ENCODE measurements around the gene KRTAP10-2.

KRTAP10-2 gene

DNA sequence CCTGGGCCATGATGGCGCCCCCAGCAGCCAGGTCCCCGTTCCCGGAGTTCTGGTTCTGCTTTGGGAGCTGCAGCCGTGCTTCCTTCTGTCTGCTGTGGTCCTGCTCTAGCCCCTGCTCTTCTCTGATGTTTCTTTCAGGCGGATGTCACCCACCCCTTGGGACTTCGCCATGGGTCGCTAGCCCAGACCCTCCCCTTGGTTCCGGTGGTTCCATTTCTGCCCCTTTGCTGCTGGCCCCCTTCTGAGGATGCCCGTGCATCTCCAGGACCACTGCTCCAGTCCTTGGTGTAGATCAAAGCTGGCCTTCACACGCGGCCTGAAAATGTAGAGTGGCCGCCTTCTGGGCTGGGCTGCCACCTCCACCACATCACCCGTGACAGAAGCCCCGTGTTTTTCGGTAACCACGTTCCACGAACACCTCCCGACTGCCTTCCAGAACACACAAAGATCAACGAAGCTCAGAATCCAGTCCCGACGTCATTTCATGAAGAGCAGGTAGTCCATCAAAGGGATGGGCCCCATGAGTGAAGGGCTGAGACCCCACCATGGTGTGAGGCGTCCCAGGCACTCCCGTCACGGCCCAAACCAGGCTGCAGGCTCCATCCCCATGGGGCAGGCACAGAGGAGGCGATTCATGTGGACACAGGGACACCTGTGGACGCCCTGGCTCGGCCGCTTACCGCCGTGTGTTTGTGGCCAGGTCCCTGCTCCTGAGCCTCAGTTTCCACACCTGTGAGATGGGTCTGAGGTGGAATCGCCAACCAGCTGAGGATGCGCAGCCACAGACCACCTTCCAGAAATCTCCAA, 35.7 kb downstream of the KRTAP10-2 start:
- FAIRE-seq, result no peak
- DNase-seq (ENCODE audit: low spot score), result no peak

DNA sequence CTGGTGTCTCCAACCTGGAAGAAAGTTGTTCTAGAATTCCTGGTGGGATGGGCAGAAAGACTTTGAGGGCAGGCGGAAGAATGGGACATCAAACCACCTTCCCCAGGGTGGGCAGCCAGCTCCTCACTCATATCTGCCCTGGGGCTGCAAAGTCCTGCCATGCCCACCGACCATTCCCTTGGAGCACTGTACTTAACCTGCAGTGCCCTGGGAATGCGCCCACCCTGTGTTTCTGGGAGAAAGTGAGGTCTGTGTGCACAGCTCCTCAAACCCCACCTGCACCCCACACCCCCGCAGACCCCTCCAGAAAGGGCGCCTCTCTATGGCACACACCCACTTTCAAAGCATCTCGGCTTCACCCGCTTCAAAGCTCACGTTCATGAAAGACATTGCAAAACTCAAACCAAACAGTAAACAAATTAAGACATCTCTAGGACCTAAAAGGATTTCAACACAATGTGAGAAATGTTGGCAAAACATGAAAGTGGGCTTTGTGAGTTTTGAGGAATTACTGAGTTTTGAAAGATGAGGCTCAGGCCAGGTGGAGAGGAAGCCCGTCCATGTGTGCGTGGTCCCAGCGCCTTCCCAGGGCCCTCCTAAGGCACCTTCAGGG, 36.5 kb downstream of the KRTAP10-2 start:
- no peak for FAIRE-seq
- no peak for DNase-seq (ENCODE audit: low spot score)

DNA sequence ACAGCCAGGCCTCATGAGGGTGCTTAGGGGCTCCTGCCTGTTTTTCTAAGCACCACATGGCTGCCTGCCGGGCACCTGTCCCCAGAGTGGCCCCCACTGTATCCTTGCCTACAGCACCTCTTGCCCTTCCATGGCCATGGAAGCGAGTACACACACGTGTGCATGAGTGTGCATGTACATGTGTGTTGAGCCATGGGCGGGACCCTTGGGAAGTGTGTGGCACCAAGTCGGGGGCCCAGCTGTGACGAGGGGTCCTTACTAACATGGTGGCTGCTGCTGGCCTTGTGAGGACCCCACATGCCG, 37.1 kb downstream of the KRTAP10-2 start:
- DNase-seq (ENCODE audit: low spot score), result no peak
- no peak for FAIRE-seq

DNA sequence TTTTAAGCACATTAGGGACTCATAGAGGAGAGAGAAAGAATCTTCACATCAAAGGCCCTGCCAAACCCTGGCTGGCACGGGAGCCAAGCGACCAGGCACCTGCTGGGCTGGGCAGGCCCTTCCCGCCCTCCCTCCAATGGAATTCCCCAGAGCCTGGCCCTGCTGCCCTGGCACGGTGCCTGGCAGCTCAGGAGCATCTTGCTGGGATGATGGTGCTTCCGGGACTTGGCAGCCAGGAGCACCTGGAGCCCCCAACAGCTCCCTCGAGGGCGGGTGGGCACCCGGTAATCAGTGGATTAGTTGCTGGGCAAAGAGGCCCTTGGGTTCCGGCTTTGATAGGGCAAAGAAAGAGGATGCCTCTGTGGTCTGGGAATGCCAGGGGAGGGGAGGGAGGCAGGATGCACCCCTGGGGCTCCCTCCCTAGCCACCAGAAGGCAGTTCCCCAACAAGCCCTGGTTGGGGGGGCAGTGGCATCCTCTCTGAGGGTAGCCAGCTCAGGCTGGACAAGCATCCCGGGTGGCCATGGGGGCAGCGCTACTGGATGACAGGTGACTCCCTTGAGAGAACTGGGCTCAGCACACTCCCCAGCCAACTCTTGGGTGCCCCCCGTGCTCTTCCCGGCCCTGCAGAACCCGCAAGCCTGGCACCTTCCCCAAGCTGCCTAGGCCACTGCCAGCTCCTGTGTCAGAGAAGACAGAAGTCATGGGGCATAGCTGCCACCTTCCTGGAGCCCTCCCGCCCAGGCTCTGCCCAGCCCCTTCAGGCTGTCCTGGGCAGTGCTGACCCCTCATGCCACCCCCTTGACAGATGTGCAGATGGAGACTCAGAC, 37.7 kb downstream of the KRTAP10-2 start:
- DNase-seq (ENCODE audit: low spot score) (no peak), FAIRE-seq (no peak)

DNA sequence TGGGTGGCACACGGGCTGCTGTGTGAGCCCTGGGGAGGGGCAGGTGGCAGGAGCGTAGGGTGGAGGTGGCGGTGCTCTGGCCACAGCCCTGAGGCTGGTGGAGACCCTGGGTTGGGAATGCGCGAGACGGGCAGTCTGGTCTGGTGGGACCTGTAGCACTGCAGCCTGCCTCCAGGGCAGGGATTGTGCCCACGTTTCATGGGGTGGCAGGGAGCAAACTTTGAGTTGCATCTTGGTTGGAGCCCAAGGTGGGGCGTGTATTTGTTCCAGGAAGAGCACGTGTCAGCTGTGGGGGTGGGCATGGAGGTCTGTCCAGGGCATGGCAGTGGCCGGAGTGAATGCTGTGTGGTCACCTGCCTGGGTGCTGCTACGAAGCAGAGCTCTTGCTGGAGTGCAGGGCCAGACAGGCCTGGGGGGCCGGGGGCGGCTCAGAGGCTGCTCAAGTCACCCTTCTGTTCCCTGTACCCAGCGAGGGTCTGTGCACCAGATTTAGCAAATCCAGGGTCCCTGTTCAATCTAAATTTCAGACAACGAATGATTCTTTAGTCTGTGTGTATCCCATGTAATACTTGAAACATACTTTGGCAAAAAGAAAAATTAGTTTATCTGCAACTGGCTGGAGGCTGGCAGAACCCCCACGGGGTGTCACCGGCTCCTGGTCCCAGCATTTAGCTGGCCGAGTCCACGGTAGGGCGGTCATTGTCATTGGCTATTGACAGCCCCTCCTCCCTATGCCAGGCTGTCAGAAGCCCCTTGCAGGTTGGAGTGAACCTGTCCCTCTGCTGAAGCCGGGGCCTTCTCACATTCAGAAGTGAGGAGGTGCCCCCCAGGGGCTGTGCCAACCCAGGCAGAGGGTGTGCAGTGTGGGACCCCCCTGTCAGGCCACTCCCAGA, 38.6 kb downstream of the KRTAP10-2 start:
- FAIRE-seq (peak; percentile 20), DNase-seq (ENCODE audit: low spot score) (no peak)

DNA sequence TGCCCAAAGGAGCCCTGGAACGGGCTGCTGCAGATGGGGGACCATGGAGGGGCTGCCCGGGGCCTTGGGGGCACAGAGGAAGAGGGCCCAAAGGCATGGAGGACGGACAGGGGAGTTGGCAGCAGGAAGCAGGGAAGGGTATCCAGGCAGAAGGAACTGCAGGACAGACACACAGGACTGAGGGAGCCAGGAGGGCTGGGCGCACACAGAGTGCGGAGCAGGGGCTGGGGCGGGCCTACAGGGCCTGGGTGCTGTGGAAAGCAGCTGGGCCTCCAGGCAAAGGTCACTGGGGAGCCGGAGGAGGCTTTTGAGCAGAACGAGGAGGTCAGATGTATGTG, 39.4 kb downstream of the KRTAP10-2 start:
- no peak for DNase-seq (ENCODE audit: low spot score)
- no peak for FAIRE-seq

DNA sequence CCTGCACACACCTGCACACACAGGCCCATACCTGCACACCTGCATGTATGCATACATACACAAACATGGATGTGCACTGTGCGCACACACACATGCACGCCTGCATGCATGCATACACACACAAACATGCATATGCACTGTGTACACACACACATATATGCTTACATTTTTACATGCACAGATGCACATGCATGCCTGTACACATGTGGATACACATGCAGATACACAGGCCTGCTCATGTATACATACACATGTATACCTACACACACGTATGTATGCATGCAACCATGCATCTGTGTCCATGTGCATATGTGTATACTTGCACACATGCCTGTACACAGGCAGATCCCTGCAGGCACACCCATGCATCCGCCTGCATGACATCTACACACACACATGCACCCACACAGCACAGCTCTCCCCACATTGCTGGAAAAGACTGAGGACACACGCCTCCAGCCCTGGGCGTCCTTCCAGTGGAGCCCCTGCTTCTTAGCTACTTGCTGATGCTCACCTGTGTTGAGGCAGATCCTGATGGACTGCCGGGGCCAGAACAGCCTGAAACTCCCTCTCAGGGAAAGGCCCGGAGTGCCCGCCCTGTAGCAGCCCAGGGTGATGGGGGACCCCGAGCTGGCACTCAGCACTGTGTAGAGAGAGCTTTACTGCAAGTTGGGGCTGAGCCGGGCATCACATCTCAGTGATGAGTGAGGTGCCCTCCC, 39.9 kb downstream of the KRTAP10-2 start:
- no peak for DNase-seq (ENCODE audit: low spot score)
- FAIRE-seq, result peak; percentile 94

DNA sequence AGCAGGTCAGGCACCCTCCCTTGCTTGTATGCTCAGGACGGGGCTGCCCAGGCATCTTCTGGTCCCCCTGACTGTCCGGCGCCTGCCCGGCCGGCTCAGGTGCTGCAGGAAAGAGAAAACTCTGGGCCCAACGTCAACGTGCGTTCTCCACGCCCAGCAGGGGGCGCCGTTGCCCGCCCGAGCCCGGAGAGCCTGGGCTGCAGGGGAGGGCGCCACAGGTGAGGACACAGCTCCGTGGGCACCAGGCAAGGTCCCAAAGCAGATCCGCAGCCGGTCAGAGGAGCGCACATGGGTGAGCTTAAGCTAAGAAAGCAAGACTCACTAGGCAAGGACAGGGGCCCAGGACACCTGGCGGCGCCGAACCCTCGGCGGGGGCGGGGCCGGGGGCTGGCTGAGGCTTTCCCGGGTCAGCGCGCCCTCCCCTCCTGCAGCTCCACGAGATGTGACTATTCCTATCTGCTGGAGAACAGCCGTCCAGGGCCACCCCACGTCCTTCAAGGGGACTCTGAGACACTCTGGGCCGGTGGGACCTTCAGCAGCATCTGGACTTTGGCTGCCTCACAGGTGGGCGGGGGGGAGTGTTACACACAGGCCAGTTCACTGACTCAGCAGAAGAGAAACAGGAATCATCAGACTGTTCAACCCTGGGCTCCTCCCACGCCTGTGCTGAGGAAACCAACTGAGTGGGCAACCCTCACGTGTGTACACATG, 40.6 kb downstream of the KRTAP10-2 start:
- FAIRE-seq (no peak), DNase-seq (ENCODE audit: low spot score) (peak; percentile 66)

DNA sequence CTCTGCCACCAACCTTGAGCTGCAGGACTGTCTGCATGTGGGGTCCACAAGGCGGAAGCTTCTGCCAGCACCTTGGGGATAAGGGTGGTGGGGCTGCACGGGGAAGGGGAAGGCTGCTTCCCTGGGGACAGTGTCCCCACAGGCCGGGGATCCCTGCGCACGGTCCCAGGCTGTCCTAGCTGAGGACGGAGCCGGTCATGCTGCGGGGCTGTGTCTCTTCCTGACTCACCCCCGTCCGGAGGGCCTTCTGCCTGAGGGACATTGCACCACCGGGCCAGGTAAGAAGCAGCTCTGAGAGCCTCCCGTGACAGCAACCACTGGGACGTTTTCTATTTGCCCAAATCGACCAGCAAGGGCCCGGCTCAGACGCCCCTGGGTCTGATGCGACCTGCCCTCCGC, 41.2 kb downstream of the KRTAP10-2 start:
- DNase-seq (ENCODE audit: low spot score) (no peak), FAIRE-seq (no peak)

DNA sequence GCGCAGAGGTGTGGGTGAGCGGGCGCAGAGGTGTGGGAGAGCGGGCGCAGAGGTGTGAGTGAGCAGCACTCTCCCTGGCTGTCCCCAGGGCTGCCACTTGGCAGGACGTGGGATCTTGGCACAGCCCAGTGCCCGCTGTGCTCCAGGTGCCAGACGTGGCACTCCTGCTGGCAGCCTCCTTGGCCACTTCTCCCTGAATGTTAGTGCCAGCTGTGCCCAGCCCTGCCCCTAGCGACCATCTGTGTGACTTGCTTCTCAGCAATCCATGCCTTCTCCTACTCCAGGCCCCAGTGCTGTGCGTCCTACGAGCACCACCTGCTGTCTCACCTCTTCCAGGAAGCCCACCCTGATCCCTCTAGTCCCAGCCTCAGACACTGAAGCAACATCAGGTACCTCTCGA, 41.8 kb downstream of the KRTAP10-2 start:
- FAIRE-seq (no peak), DNase-seq (ENCODE audit: low spot score) (no peak)

DNA sequence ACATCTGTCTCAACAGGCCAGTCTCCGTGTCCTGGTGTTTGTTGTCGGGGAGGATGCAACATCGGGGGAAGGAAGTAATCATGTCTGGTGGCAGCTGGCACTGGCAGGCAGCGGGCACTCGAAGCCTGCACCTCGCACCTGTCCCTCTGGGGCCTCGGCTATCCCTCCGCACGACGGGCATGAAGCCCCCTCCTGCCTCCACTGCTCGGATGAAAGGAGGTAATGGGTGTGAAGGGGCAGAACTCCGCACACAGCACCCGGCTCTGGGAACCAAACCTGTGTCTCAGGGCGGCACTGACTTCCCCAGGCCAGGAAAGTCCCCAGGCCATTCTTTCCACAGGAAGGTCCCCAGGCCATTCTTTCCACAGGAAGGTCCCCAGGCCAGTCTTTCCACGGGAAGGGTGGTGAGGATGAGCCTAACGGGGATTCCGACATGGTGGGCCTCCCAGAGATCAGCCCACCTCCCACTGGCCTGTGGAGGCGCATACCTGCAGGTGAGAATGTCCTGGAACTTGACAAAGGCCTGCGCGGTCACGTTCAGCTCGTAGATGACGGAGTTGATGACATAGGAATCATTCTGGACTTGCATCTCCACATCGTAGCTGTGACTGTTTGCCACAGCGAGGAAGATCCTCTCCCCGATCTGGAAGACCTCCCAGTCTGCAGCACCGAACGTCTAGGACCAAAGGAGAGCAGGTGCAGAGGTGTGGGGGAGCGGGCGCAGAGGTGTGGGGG, 42.4 kb downstream of the KRTAP10-2 start:
- FAIRE-seq (no peak), DNase-seq (ENCODE audit: low spot score) (no peak)

DNA sequence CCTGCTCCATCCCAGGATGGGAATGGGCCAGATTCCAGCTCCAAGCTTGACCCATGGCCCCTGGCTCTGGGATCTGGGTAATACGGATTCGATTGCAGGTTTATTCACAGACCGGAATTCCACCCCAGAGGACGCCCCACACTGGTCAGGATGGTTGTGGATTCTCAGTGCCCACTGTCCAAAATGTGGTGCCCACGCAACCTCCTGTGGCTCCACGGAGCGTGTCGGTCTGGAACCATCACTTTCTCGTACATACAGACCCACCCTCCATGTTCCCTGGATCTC, 42.9 kb downstream of the KRTAP10-2 start:
- DNase-seq (ENCODE audit: low spot score) (no peak), FAIRE-seq (no peak)

DNA sequence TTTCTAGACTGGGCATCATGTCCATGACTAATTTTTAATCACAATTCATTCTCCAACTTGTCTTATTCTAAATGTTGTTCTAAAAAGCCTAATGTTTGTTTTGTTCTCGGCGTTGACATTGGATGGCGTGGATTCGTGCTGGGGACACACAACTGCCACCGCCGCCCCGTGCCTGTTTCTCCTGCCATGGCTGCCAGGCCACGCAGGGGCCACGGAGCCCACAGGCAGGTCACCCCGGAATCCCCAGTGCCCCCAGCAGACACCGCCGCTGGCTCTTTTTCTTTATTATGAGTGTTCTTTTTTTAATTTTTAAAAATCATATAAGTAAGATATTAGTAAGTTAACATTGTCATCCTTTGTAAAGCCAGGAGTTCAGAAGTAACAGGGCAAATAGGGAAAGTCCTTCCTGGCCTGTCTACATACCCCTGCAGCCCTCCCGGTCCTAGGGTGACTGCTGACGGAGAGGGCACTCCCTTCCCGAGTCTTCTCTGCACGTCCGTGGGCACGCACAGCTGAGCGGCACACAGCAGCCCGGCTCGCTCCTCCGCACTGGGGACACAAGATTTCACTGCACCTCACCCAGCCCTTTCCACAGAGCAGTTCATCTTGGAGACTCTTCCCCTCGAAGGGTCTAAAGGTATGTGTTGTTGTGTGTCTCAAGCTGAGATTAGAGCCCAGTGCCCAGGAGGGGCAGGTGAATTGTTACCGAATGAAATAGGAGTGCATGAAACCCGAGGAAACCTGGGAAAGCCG, 43.5 kb downstream of the KRTAP10-2 start:
- FAIRE-seq, result no peak
- no peak for DNase-seq (ENCODE audit: low spot score)

DNA sequence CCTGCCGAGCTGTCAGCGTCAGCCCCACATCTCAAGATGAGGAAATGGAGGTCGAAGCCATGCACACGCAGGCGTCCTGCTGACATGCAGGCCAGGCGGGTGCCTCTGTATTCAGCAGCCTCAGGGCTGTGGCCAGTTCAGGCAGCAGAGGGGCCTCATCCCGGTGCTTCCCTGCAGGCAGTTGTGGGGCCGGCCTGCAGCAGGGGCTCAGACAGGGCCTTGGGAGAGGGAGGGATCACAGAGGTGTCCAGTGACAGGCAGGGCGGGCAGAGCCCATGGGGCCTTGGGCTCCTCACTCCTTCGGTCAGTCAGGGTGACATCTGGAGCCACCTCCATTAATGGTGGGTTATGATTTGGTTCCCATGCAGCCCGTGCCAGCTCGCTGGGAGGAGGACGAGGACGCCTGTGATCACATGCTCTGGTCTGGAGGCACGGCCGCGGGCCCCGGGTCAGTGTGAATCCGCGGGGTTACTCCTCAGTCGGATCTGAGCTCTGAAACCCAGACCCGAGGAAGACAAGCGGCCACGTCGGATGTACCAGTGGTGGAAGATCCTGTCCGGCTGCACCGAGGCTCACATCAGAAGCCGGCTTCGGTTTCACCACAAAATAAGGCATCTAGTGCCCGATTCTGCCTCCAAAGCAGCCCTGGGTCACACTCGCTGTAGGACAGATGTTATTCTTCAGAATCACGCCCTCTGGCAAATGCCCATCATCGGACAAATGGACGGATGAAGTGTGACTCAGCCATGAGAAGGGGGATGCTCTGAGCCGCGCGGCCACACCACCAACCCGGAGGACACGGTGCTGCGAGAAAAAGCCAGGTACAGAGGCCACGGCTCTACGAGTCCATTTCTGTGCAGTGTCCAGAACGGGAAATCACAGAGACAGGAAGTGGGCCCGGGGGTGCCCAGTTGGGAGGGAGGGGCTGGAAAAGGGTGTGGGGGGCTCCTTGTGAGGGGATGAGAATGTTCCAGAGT, 44.7 kb downstream of the KRTAP10-2 start:
- FAIRE-seq (no peak), DNase-seq (ENCODE audit: low spot score) (no peak)

DNA sequence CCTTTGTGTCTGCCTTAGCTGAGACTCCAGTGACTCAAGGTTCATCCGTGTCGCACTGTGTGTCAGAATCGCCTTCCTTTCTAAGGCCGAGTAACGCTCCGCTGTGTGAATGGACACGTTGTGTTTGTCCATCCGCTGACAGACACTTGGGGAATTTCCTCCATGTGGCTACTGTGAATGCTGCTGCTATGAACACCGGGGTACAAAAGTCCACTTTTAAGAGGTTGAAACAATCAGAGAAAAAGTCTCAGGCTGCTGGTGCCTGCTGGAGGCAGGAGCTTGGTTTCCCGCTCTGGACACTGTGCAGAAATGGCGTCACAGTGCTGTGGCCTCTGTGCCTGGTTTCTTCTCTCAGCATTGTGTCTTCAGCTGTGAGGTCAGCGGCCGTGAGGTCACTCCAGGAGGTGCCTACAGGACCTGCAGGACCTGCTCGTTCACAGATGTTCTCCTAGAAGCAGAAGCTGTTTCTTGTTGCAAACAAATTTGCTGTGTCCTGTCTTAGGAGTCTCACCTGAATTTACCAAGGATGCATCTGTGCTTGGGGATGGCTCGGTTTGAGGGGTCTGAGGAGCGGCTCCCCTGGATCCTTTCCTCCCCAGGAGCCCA, 45.5 kb downstream of the KRTAP10-2 start:
- FAIRE-seq (no peak), DNase-seq (ENCODE audit: low spot score) (no peak)

DNA sequence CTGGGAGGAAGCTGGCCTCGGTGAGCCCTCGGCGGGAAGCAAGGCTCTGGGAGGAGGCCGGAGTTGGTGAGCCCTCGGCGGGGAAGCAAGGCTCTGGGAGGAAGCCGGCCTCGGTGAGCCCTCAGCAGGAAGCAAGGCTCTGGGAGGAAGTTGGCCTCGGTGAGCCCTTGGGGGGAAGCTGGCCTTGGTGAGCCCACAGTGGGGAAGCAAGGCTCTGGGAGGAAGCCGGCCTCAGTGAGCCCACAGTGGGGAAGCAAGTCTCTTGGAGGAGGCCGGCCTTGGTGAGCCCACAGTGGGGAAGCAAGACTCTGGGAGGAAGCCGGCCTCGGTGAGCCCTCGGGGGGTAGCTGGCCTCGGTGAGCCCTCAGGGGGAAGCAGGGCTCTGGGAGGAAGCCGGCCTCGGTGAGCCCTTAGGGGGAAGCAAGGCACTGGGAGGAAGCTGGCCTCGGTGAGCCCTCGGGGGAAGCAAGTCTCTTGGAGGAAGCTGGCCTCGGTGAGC, 47.4 kb downstream of the KRTAP10-2 start:
- FAIRE-seq, result no peak
- no peak for DNase-seq (ENCODE audit: low spot score)

Measured in urothelium cell line (cell line).